K562 (cell line): ENCODE measurements around the gene COL1A2.

ENCODE experiments used
- ARNT ChIP-seq, 2 experiments: fragments of 450-650 bp; IDR thresholded peaks; 2 replicates each; pipeline ENCODE4 v1.6.1; 2016; ENCODE audit warnings: mild to moderate bottlenecking in 1 of 2
- CEBPB ChIP-seq: fragments of 450-650 bp; IDR thresholded peaks from 2 replicates; pipeline ENCODE4 v1.6.1; 2016; ENCODE audit warnings: missing genetic modification characterization, missing compliant biosample characterization
- ELF4 ChIP-seq: fragments of 450-650 bp; formaldehyde crosslinking; IDR thresholded peaks from 2 replicates; pipeline ENCODE4 v1.4.0; 2022; ENCODE audit warnings: missing genetic modification characterization
- NR2C2 ChIP-seq, 2 experiments: fragments of 200-800 bp in 1 of 2; sonication (Bioruptor generic) in 1 of 2; sonication (generic) in 1 of 2; formaldehyde crosslinking in 1 of 2; IDR thresholded peaks; 2 replicates each; pipeline versions ENCODE4 v1.6.1 to v1.8.0; 2016 to 2022; ENCODE audit warnings: mild to moderate bottlenecking in 1 of 2, missing compliant biosample characterization in 1 of 2, missing genetic modification characterization in 1 of 2, missing genetic modification reagents in 1 of 2
- POLR2A ChIP-seq: fragments of 450-650 bp; conservative IDR thresholded peaks from 2 replicates; pipeline ENCODE4 v1.6.1; 2016
- RCOR1 ChIP-seq, 2 experiments: IDR thresholded peaks; 2 replicates each; pipeline ENCODE4 v1.6.1; 2012; ENCODE audit warnings: low read depth in 2 of 2, low read length in 2 of 2, borderline replicate concordance in 1 of 2, improper control_type of control experiment in 1 of 2
- TAF1 ChIP-seq: IDR thresholded peaks from 2 replicates; pipeline ENCODE4 v1.6.1; 2011; ENCODE audit warnings: mild to moderate bottlenecking, low read length, moderate library complexity; ENCODE audit not compliant: insufficient read depth, control insufficient read depth, severe bottlenecking; ENCODE audit errors: extremely low read depth
- TCF7 ChIP-seq: sonication (generic); IDR thresholded peaks from 2 replicates; pipeline ENCODE4 v1.6.1; 2016; ENCODE audit warnings: antibody characterized with exemption, borderline replicate concordance
- YY1 ChIP-seq, 3 experiments: IDR thresholded peaks; 2 replicates each; pipeline ENCODE4 v1.6.1; 2011; ENCODE audit warnings: low read length in 2 of 3, mild to moderate bottlenecking in 2 of 3, moderate library complexity in 2 of 3, borderline replicate concordance in 1 of 3, control low read depth in 1 of 3, low read depth in 1 of 3; ENCODE audit not compliant: insufficient read depth in 3 of 3, insufficient replicate concordance in 2 of 3, control insufficient read depth in 1 of 3, insufficient read length in 1 of 3; ENCODE audit errors: extremely low read depth in 1 of 3
- ZFX ChIP-seq: sonication (generic); formaldehyde crosslinking; IDR thresholded peaks from 2 replicates; pipeline ENCODE4 v1.8.0; 2022; ENCODE audit warnings: mild to moderate bottlenecking, missing genetic modification reagents, moderate library complexity
- TF ChIP-seq, protein P1 (sequence below), 3 experiments: IDR thresholded peaks in 2 of 3; conservative IDR thresholded peaks in 1 of 3; 2 replicates each; pipeline ENCODE4 v1.5.1; 2011 to 2012; ENCODE audit warnings: low read length in 3 of 3, mild to moderate bottlenecking in 3 of 3, control low read depth in 2 of 3, improper control_type of control experiment in 1 of 3, inconsistent platforms in 1 of 3, low read depth in 1 of 3, mixed read lengths in 1 of 3, moderate library complexity in 1 of 3; ENCODE audit not compliant: insufficient read depth in 2 of 3

DNA sequence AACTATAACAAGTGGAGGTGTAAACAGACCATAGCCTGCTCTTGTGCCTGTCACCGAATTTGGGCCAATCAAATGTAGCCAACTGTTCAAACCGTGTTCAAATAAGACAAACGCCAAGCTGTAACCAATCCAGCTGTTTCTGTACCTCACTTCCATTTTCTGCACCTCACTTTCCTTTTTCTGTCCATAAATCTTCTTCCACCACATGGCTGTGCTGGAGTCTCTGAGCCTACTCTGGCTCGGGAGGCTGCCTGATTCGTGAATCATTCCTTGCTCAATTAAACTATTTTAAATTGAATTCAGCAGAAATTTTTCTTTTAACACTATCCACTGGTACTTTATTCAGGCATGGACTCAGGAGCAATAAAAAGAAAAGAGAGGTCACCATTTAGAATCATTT, 29.9 kb upstream of the COL1A2 start:
- TF ChIP-seq, protein P1, sequence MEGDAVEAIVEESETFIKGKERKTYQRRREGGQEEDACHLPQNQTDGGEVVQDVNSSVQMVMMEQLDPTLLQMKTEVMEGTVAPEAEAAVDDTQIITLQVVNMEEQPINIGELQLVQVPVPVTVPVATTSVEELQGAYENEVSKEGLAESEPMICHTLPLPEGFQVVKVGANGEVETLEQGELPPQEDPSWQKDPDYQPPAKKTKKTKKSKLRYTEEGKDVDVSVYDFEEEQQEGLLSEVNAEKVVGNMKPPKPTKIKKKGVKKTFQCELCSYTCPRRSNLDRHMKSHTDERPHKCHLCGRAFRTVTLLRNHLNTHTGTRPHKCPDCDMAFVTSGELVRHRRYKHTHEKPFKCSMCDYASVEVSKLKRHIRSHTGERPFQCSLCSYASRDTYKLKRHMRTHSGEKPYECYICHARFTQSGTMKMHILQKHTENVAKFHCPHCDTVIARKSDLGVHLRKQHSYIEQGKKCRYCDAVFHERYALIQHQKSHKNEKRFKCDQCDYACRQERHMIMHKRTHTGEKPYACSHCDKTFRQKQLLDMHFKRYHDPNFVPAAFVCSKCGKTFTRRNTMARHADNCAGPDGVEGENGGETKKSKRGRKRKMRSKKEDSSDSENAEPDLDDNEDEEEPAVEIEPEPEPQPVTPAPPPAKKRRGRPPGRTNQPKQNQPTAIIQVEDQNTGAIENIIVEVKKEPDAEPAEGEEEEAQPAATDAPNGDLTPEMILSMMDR (IDR thresholded peaks at IDR 0.05 in 2 of 3, conservative IDR thresholded peaks at IDR 0.05 in 1 of 3; ENCODE audit: insufficient read depth in 2 of 3, low read depth in 1 of 3, low read length in 3 of 3) = no peak
- TF ChIP-seq ARNT (IDR thresholded peaks at IDR 0.05) (no peak), POLR2A (no peak), TAF1 (no peak), NR2C2 (CRISPR knock-in tag; IDR thresholded peaks at IDR 0.05) (no peak), NR2C2 (tag; IDR thresholded peaks at IDR 0.05) (no peak), ELF4 (CRISPR knock-in tag) (no peak), YY1 (IDR thresholded peaks at IDR 0.05; ENCODE audit: borderline replicate concordance in 1 of 3, control insufficient read depth in 1 of 3, extremely low read depth in 1 of 3, insufficient read depth in 3 of 3, insufficient read length in 1 of 3, insufficient replicate concordance in 2 of 3, low read depth in 1 of 3, low read length in 2 of 3) (no peak), ZFX (CRISPR knock-in tag) (no peak), TCF7 (no peak), RCOR1 (IDR thresholded peaks at IDR 0.05; ENCODE audit: borderline replicate concordance in 1 of 2, low read depth in 2 of 2, low read length in 2 of 2) (no peak), CEBPB (tag) (no peak)
